Uterus (tissue), 2 donors: Measurements from ENCODE around the gene RAB10.

ENCODE experiments used
- POLR2A ChIP-seq, 2 donors: fragments of 450-650 bp; IDR thresholded peaks; one replicate each; pipeline ENCODE4 v1.6.1; 2016; ENCODE audit warnings: antibody characterized with exemption in 2 of 2, mild to moderate bottlenecking in 1 of 2, moderate library complexity in 1 of 2
- TF ChIP-seq, protein P1 (sequence below), 4 experiments: fragments of 200-600 bp in 2 of 4; fragments of 450-650 bp in 2 of 4; sonication (generic) in 2 of 4; IDR thresholded peaks; one replicate each; pipeline ENCODE4 v1.5.1; 2016 to 2019; ENCODE audit warnings: antibody characterized with exemption in 4 of 4, mild to moderate bottlenecking in 2 of 4, moderate library complexity in 1 of 4

DNA sequence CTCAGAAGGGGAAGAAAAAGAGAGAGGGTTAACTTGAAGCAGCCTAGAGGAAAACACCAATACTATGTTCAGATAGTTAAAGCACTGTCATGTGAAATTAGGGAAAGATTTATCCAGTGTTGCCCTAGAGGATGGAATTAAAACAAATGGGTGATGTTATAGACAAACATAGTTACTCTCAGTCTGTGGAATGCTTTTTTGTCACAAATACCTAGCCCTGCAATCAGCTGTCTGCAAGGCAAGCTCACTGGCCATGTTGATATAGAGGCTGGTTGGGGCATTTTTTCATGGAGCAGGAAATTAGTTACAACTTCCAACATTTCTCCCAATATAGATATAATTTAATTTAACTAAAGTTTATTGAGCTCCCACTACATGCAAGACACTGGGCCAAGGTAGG lies 8.4 kb upstream of the RAB10 start:
- TF ChIP-seq, protein P1, sequence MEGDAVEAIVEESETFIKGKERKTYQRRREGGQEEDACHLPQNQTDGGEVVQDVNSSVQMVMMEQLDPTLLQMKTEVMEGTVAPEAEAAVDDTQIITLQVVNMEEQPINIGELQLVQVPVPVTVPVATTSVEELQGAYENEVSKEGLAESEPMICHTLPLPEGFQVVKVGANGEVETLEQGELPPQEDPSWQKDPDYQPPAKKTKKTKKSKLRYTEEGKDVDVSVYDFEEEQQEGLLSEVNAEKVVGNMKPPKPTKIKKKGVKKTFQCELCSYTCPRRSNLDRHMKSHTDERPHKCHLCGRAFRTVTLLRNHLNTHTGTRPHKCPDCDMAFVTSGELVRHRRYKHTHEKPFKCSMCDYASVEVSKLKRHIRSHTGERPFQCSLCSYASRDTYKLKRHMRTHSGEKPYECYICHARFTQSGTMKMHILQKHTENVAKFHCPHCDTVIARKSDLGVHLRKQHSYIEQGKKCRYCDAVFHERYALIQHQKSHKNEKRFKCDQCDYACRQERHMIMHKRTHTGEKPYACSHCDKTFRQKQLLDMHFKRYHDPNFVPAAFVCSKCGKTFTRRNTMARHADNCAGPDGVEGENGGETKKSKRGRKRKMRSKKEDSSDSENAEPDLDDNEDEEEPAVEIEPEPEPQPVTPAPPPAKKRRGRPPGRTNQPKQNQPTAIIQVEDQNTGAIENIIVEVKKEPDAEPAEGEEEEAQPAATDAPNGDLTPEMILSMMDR (IDR thresholded peaks at IDR 0.05) = no peak
- no peak for TF ChIP-seq POLR2A (IDR thresholded peaks at IDR 0.05)
